ENCODE data around the gene GJD3. TPM values are rescaled to one million over a fixed set of nuclear protein-coding genes. Genes with fewer than 3 reads are reported as not detected.

Gene GJD3
- total and polyA plus RNA-seq, 2 of the 4 experiments (the other 2 are of a cell fraction): 0.10 TPM; not detected in 1

- no TSS peak for BruUV-seq (replicated peaks)
- CTCF ChIA-PET: interaction anchor here (0.6 kb wide), 1 partner anchor 17 kb away, joined by 3 read pairs; no protein-coding TSS in a partner anchor
Observed at GRCh38 chr17:40382251-40382650, 17.7 kb upstream of the GJD3 start.

More at GRCh38 chr17:40382251-40382650, 17.7 kb upstream of the GJD3 start:
- H4K20me1 ChIP-seq (ENCODE audit: insufficient read depth, low read length): no peaks in the 10 kb centered on the region
- no CpG with 5 or more reads among the region's 4 CpGs for WGBS, 2 experiments (ENCODE audit: extremely low coverage in 2 of 2, insufficient read length in 1 of 2)
- no peak overlapping the region for H2BK15ac ChIP-seq (ENCODE audit: low read depth, low read length)
- no peak for TF ChIP-seq CEBPB (IDR thresholded peaks at IDR 0.05; ENCODE audit: low read depth, low read length)
- no peak for TF ChIP-seq CHD1 (IDR thresholded peaks at IDR 0.05; ENCODE audit: low read depth, low read length)
- TF ChIP-seq, protein P1, sequence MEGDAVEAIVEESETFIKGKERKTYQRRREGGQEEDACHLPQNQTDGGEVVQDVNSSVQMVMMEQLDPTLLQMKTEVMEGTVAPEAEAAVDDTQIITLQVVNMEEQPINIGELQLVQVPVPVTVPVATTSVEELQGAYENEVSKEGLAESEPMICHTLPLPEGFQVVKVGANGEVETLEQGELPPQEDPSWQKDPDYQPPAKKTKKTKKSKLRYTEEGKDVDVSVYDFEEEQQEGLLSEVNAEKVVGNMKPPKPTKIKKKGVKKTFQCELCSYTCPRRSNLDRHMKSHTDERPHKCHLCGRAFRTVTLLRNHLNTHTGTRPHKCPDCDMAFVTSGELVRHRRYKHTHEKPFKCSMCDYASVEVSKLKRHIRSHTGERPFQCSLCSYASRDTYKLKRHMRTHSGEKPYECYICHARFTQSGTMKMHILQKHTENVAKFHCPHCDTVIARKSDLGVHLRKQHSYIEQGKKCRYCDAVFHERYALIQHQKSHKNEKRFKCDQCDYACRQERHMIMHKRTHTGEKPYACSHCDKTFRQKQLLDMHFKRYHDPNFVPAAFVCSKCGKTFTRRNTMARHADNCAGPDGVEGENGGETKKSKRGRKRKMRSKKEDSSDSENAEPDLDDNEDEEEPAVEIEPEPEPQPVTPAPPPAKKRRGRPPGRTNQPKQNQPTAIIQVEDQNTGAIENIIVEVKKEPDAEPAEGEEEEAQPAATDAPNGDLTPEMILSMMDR (conservative IDR thresholded peaks at IDR 0.05; ENCODE audit: low read depth, low read length): no peak
- TF ChIP-seq USF2 (IDR thresholded peaks at IDR 0.05; ENCODE audit: low read depth, low read length): no peak
- no peak for TF ChIP-seq ELK1 (IDR thresholded peaks at IDR 0.05; ENCODE audit: borderline replicate concordance, low read depth, low read length)
- no peak for TF ChIP-seq RAD21 (IDR thresholded peaks at IDR 0.05; ENCODE audit: low read length)
- no peak for TF ChIP-seq MXI1 (IDR thresholded peaks at IDR 0.05; ENCODE audit: borderline replicate concordance, low read depth, low read length)
- no peak for TF ChIP-seq MAZ (IDR thresholded peaks at IDR 0.05; ENCODE audit: borderline replicate concordance, low read depth, low read length)
- no peak for TF ChIP-seq FOS (IDR thresholded peaks at IDR 0.05; ENCODE audit: low read depth, low read length)
- TF ChIP-seq POLR2A (IDR thresholded peaks at IDR 0.05; ENCODE audit: low read depth, low read length): no peak
- TF ChIP-seq MAFK (IDR thresholded peaks at IDR 0.05; ENCODE audit: low read depth, low read length): no peak
- no peak for TF ChIP-seq RCOR1 (IDR thresholded peaks at IDR 0.05; ENCODE audit: insufficient replicate concordance, low read length)
- no peak for TF ChIP-seq RFX5 (IDR thresholded peaks at IDR 0.05; ENCODE audit: low read depth, low read length)
- TF ChIP-seq BHLHE40 (IDR thresholded peaks at IDR 0.05; ENCODE audit: low read depth, low read length): no peak
- no peak for TF ChIP-seq SMC3 (IDR thresholded peaks at IDR 0.05; ENCODE audit: low read depth, low read length)
- no peak for TF ChIP-seq NFE2L2 (IDR thresholded peaks at IDR 0.05; ENCODE audit: low read depth, low read length)
- no peak overlapping the region for H4K8ac ChIP-seq (ENCODE audit: low read depth in 2 of 2, low read length in 2 of 2)
- no peak overlapping the region for H3K56ac ChIP-seq (ENCODE audit: extremely low read depth, insufficient read depth, low read length)
- intact Hi-C loops (cut with micrococcal nuclease) (no loop called here), dilution Hi-C loops (cut with HindIII; ENCODE audit: low sequenced_read_pairs, unreplicated experiment) (no loop called here), in situ Hi-C loops (cut with MboI; ENCODE audit: low sequenced_read_pairs) (no loop called here)
- H2AFZ ChIP-seq (replicated peaks; ENCODE audit: low read length, poor library complexity): no peak overlapping the region
- no peak overlapping the region for H2BK120ac ChIP-seq (ENCODE audit: low read depth, low read length)
- H2AK9ac ChIP-seq (replicated peaks; ENCODE audit: low read depth, low read length, poor library complexity): no peak overlapping the region
- no peak overlapping the region for H3K18ac ChIP-seq (ENCODE audit: low read depth, low read length)
- no peak overlapping the region for H3K4ac ChIP-seq (ENCODE audit: low read depth, low read length)
- H3K36me3 ChIP-seq (ENCODE audit: control insufficient read depth, insufficient read depth, low read length): no peaks in the 10 kb centered on the region
- no peak overlapping the region for H3K9ac ChIP-seq (ENCODE audit: low read depth, low read length)
- no peaks in the 10 kb centered on the region for H3K27me3 ChIP-seq (ENCODE audit: control insufficient read depth, insufficient read depth, low read length)
- ATAC-seq (ENCODE audit: low read depth) (no peak), DNase-seq (no peak)
- H3K27ac ChIP-seq (ENCODE audit: insufficient read depth, low read length): no peak overlapping the region
- H3K4me1 ChIP-seq (ENCODE audit: control insufficient read depth, insufficient read depth, low read length): no peaks in the 10 kb centered on the region
- H4K91ac ChIP-seq (ENCODE audit: insufficient read depth, low read depth, low read length): no peak overlapping the region
- POLR2A ChIA-PET (ENCODE audit: unreplicated experiment): no interaction called here
- H2BK20ac ChIP-seq (ENCODE audit: low read depth, low read length): no peak overlapping the region
- no peaks in the 10 kb centered on the region for H3K79me1 ChIP-seq (ENCODE audit: low read depth in 1 of 2, low read length in 2 of 2)
- no peak overlapping the region for H2BK5ac ChIP-seq (ENCODE audit: low read depth, low read length, poor library complexity, severe bottlenecking)
- no peak overlapping the region for H3K4me2 ChIP-seq (ENCODE audit: low read depth, low read length)
- no peak overlapping the region for H4K5ac ChIP-seq (ENCODE audit: low read depth, low read length)
- H3K9me1 ChIP-seq (ENCODE audit: insufficient read depth, low read length): no peaks in the 10 kb centered on the region
- H3K23ac ChIP-seq (ENCODE audit: low read depth, low read length): no peak overlapping the region
- no peak overlapping the region for H3K4me3 ChIP-seq (ENCODE audit: insufficient read depth, low read depth, low read length)
- H2AK5ac ChIP-seq (ENCODE audit: low read depth, low read length): no peak overlapping the region
- H3K14ac ChIP-seq (replicated peaks; ENCODE audit: low read depth, low read length): no peak overlapping the region
- no peaks in the 10 kb centered on the region for H3K9me3 ChIP-seq (ENCODE audit: control insufficient read depth, insufficient read depth, low read length)
